HepG2 (cell line): Measurements from ENCODE around the gene CRYBA2. TPM values are rescaled to one million over a fixed set of nuclear protein-coding genes. Genes with fewer than 3 reads are reported as not detected.

Experiments used
- BHLHE40 ChIP-seq: IDR thresholded peaks from 2 replicates; pipeline ENCODE4 v1.6.1; 2011; ENCODE audit warnings: low read length, improper control_type of control experiment
- ISX ChIP-seq: sonication (generic); formaldehyde crosslinking; conservative IDR thresholded peaks from 2 replicates; pipeline ENCODE4 v1.5.0; 2020; ENCODE audit warnings: missing genetic modification reagents
- MYNN ChIP-seq: sonication (generic); formaldehyde crosslinking; IDR thresholded peaks from 2 replicates; pipeline ENCODE4 v1.4.0; 2020; ENCODE audit warnings: mild to moderate bottlenecking, low read depth, missing genetic modification reagents
- SIX1 ChIP-seq: sonication (generic); formaldehyde crosslinking; IDR thresholded peaks from 2 replicates; pipeline ENCODE4 v1.4.0; 2020; ENCODE audit warnings: missing genetic modification reagents, borderline replicate concordance
- SMC3 ChIP-seq: IDR thresholded peaks from 2 replicates; pipeline ENCODE4 v1.6.1; 2011; ENCODE audit warnings: low read length, improper control_type of control experiment
- SP5 ChIP-seq: IDR thresholded peaks from 2 replicates; pipeline ENCODE4 v1.6.1; 2016; ENCODE audit warnings: low read depth, borderline replicate concordance
- TCF7L2 ChIP-seq: IDR thresholded peaks from 2 replicates; pipeline ENCODE4 v1.6.1; 2011; ENCODE audit warnings: mild to moderate bottlenecking, low read depth, low read length, moderate library complexity
- ZNF10 ChIP-seq: sonication (generic); formaldehyde crosslinking; IDR thresholded peaks from 2 replicates; pipeline ENCODE4 v1.4.0; 2020; ENCODE audit warnings: mild to moderate bottlenecking, low read depth, missing genetic modification reagents, borderline replicate concordance
- ZNF235 ChIP-seq: sonication (generic); formaldehyde crosslinking; IDR thresholded peaks from 2 replicates; pipeline ENCODE4 v1.8.1; 2023; ENCODE audit warnings: mild to moderate bottlenecking, missing genetic modification reagents, borderline replicate concordance
- ZNF430 ChIP-seq: sonication (generic); formaldehyde crosslinking; IDR thresholded peaks from 2 replicates; pipeline ENCODE4 v1.9.0; 2021; ENCODE audit warnings: mild to moderate bottlenecking, missing genetic modification reagents
- ZNF543 ChIP-seq: sonication (generic); formaldehyde crosslinking; IDR thresholded peaks from 2 replicates; pipeline ENCODE4 v1.4.0; 2020; ENCODE audit warnings: mild to moderate bottlenecking, missing genetic modification reagents
- ZNF713 ChIP-seq: sonication (generic); formaldehyde crosslinking; IDR thresholded peaks from 2 replicates; pipeline ENCODE4 v1.4.0; 2020; ENCODE audit warnings: mild to moderate bottlenecking, missing genetic modification reagents
- ZNF776 ChIP-seq: sonication (generic); formaldehyde crosslinking; IDR thresholded peaks from 2 replicates; pipeline ENCODE4 v1.4.0; 2020; ENCODE audit warnings: mild to moderate bottlenecking, missing genetic modification reagents
- polyA plus RNA-seq, 8 experiments: library from polyadenylated mRNA; depleted of rRNA in 3 of 8; stranded (reverse) in 7 of 8; unstranded in 1 of 8; fragments of >200 nt; fragmentation: Illumina TruSeq in 4 of 8; extraction: Trizol in 4 of 8; gene quantifications; 2 replicates each; pipeline versions ENCODE4 v1.2.1 to v1.2.3, GENCODE V29; 2011 to 2016; ENCODE audit warnings: low read depth in 4 of 8, missing spikeins in 1 of 8, mixed read lengths in 1 of 8; ENCODE audit not compliant: insufficient read depth in 1 of 8
- total RNA-seq, 5 experiments: library from RNA; depleted of rRNA; stranded (reverse); fragments of >200 nt; fragmentation: Illumina TruSeq; extraction: Trizol; gene quantifications; 2 replicates each; pipeline ENCODE4 v1.2.3, GENCODE V29; 2016; ENCODE audit warnings: low read depth in 1 of 5
- TF ChIP-seq, protein P1 (sequence below): sonication (generic); formaldehyde crosslinking; IDR thresholded peaks from 2 replicates; pipeline ENCODE4 v1.5.1; 2020; ENCODE audit warnings: missing genetic modification reagents, mild to moderate bottlenecking, borderline replicate concordance
- TF ChIP-seq, protein P2 (sequence below): sonication (generic); formaldehyde crosslinking; IDR thresholded peaks from 2 replicates; pipeline ENCODE4 v1.4.0; 2020; ENCODE audit warnings: mild to moderate bottlenecking, low read depth, missing genetic modification reagents
- TF ChIP-seq, protein P3 (sequence below): sonication (generic); formaldehyde crosslinking; IDR thresholded peaks from one replicate; pipeline ENCODE4 v1.5.1; 2020; ENCODE audit warnings: mild to moderate bottlenecking, missing genetic modification reagents; ENCODE audit errors: not compliant biosample characterization

CRYBA2 gene
- total and polyA plus RNA-seq, 2 of the 13 experiments (the other 11 are each of a cell fraction or from before 2014, with no cell fraction given): not detected

DNA sequence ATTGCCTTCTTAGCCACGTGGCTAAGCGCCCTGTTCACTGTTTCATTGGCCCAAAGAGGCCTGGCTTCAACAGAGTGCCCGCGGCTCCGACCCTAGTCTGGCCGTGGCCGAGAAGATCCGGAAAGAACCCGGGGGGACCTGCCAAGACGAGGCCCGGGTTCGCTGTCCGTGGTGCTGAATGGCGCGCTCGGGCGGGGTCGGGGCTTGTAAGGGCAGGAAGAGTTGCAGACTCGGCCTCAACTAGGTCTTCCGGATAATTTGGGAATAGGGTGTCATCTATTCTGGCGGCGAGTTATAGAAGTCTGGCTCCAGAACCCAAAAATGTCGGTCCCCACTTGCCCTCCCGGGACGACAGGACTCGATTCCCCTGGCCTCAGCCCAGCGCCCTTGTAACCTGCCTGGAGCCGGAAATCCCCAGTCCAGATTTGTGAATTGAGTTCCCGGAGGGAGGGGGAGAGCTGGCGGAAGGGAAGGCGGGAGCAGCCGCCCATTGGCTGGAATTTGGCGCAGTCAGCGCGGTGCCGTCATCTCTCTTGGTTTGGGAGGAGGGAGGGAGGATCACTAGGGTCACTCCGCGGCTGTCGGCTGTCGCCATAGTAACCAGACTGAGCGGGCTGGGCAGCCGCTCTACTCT is 30.2 kb downstream of the CRYBA2 start (continued):
- TF ChIP-seq, protein P1, sequence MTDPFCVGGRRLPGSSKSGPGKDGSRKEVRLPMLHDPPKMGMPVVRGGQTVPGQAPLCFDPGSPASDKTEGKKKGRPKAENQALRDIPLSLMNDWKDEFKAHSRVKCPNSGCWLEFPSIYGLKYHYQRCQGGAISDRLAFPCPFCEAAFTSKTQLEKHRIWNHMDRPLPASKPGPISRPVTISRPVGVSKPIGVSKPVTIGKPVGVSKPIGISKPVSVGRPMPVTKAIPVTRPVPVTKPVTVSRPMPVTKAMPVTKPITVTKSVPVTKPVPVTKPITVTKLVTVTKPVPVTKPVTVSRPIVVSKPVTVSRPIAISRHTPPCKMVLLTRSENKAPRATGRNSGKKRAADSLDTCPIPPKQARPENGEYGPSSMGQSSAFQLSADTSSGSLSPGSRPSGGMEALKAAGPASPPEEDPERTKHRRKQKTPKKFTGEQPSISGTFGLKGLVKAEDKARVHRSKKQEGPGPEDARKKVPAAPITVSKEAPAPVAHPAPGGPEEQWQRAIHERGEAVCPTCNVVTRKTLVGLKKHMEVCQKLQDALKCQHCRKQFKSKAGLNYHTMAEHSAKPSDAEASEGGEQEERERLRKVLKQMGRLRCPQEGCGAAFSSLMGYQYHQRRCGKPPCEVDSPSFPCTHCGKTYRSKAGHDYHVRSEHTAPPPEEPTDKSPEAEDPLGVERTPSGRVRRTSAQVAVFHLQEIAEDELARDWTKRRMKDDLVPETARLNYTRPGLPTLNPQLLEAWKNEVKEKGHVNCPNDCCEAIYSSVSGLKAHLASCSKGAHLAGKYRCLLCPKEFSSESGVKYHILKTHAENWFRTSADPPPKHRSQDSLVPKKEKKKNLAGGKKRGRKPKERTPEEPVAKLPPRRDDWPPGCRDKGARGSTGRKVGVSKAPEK (CRISPR knock-in tag): no peak
- TF ChIP-seq, protein P2, sequence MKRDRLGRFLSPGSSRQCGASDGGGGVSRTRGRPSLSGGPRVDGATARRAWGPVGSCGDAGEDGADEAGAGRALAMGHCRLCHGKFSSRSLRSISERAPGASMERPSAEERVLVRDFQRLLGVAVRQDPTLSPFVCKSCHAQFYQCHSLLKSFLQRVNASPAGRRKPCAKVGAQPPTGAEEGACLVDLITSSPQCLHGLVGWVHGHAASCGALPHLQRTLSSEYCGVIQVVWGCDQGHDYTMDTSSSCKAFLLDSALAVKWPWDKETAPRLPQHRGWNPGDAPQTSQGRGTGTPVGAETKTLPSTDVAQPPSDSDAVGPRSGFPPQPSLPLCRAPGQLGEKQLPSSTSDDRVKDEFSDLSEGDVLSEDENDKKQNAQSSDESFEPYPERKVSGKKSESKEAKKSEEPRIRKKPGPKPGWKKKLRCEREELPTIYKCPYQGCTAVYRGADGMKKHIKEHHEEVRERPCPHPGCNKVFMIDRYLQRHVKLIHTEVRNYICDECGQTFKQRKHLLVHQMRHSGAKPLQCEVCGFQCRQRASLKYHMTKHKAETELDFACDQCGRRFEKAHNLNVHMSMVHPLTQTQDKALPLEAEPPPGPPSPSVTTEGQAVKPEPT: 0 out of 2 replicates have a peak, but pooled peaks have one; percentile 73
- TF ChIP-seq SIX1 (CRISPR knock-in tag) (no peak), ISX (CRISPR knock-in tag) (peak; percentile 98), ZNF430 (CRISPR knock-in tag) (peak; percentile 92; the same call in 1 of the 2 replicates), TCF7L2 (no peak), ZNF10 (CRISPR knock-in tag) (no peak), ZNF713 (CRISPR knock-in tag) (no peak), SP5 (CRISPR knock-in tag) (no peak), ZNF235 (CRISPR knock-in tag) (peak; percentile 74; the same call in 1 of the 2 replicates), BHLHE40 (no peak), ZNF543 (CRISPR knock-in tag) (peak; percentile 74; the same call in 1 of the 2 replicates), ZNF776 (CRISPR knock-in tag) (peak; percentile 60; the same call in 1 of the 2 replicates), SMC3 (no peak), MYNN (CRISPR knock-in tag) (no peak)
- TF ChIP-seq, protein P3, sequence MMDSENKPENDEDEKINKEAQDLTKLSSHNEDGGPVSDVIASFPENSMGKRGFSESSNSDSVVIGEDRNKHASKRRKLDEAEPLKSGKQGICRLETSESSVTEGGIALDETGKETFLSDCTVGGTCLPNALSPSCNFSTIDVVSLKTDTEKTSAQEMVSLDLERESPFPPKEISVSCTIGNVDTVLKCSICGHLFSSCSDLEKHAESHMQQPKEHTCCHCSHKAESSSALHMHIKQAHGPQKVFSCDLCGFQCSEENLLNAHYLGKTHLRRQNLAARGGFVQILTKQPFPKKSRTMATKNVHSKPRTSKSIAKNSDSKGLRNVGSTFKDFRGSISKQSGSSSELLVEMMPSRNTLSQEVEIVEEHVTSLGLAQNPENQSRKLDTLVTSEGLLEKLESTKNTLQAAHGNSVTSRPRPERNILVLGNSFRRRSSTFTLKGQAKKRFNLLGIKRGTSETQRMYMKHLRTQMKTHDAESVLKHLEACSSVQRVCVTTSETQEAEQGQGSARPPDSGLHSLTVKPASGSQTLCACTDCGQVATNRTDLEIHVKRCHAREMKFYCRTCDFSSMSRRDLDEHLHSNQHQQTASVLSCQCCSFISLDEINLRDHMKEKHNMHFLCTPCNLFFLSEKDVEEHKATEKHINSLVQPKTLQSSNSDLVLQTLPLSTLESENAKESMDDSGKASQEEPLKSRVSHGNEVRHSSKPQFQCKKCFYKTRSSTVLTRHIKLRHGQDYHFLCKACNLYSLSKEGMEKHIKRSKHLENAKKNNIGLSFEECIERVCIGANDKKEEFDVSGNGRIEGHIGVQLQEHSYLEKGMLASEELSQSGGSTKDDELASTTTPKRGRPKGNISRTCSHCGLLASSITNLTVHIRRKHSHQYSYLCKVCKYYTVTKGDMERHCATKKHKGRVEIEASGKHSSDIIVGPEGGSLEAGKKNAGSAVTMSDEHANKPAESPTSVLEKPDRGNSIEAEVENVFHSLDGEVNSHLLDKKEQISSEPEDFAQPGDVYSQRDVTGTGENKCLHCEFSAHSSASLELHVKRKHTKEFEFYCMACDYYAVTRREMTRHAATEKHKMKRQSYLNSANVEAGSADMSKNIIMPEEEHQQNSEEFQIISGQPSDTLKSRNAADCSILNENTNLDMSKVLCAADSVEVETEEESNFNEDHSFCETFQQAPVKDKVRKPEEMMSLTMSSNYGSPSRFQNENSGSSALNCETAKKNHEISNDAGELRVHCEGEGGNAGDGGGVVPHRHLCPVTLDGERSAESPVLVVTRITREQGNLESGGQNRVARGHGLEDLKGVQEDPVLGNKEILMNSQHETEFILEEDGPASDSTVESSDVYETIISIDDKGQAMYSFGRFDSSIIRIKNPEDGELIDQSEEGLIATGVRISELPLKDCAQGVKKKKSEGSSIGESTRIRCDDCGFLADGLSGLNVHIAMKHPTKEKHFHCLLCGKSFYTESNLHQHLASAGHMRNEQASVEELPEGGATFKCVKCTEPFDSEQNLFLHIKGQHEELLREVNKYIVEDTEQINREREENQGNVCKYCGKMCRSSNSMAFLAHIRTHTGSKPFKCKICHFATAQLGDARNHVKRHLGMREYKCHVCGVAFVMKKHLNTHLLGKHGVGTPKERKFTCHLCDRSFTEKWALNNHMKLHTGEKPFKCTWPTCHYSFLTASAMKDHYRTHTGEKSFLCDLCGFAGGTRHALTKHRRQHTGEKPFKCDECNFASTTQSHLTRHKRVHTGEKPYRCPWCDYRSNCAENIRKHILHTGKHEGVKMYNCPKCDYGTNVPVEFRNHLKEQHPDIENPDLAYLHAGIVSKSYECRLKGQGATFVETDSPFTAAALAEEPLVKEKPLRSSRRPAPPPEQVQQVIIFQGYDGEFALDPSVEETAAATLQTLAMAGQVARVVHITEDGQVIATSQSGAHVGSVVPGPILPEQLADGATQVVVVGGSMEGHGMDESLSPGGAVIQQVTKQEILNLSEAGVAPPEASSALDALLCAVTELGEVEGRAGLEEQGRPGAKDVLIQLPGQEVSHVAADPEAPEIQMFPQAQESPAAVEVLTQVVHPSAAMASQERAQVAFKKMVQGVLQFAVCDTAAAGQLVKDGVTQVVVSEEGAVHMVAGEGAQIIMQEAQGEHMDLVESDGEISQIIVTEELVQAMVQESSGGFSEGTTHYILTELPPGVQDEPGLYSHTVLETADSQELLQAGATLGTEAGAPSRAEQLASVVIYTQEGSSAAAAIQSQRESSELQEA (CRISPR knock-in tag): no peak
